ENCODE measurements around the gene POLR2F.

Gene POLR2F

DNA sequence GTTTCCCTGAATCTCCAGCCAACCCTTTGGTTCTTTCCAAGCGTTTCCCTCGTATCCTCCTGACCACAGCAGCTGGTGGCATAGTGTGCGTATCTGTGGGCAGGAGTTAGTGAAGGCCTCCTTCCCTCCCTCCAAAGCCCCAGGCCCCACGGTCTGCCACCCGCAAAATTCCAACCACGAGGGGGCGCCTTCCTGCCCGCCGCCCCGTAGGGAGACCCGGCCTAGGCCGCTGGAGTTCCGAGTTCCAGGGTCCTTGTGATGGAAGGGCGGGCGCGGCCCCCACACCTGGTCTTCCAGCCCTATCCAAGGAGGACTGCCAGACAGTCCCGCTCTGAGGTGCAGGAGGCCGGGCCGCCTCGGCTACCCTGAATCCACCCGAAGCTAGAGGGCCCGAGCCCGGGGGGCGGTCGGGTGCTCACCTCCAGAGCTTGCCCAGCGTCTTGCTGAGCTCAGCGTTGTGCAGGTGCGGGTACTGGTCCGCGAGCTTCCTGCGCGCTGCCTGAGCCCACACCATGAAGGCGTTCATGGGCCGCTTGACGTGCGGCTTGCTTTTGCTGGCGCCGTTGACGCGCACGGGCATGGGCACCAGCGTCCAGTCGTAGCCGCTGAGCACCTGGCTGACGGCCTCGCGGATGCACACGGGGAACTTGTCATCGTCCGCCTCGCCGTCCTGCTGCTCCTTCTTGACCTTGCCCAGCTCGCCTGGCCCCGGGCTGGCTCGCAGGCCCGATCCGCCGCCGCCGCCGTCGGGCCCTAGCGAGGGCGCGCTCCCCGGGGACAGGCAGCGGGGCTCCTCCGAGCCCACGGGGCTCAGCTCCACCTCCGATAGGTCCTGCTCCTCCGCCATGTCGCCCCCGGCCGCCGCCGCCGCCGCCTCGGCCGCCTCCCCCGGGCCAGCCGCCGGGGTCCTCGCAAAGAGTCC lies 29.7 kb downstream of the POLR2F start:
- Histone ChIP-seq H2AFZ (ENCODE audit: low read depth, low read length) (no peak overlapping the region), H3K27me3 (ENCODE audit: low read depth, low read length) (no peaks in the 10 kb centered on the region), H3K9me3 (ENCODE audit: insufficient read depth, low read length) (no peaks in the 10 kb centered on the region), H4K20me1 (ENCODE audit: insufficient read depth, low read length) (no peaks in the 10 kb centered on the region), H3K4me3 (ENCODE audit: low read length) (no peak overlapping the region), H3K9ac (ENCODE audit: low read length) (no peak overlapping the region), H3K4me1 (ENCODE audit: low read length) (no peaks in the 10 kb centered on the region), H3K36me3 (replicated peaks; ENCODE audit: low read depth, low read length) (no peaks in the 10 kb centered on the region), H3K4me2 (ENCODE audit: low read length) (no peak overlapping the region), H3K27ac (ENCODE audit: low read length) (no peak overlapping the region), H3K79me2 (ENCODE audit: low read length) (no peaks in the 10 kb centered on the region)
- TF ChIP-seq, protein P1, sequence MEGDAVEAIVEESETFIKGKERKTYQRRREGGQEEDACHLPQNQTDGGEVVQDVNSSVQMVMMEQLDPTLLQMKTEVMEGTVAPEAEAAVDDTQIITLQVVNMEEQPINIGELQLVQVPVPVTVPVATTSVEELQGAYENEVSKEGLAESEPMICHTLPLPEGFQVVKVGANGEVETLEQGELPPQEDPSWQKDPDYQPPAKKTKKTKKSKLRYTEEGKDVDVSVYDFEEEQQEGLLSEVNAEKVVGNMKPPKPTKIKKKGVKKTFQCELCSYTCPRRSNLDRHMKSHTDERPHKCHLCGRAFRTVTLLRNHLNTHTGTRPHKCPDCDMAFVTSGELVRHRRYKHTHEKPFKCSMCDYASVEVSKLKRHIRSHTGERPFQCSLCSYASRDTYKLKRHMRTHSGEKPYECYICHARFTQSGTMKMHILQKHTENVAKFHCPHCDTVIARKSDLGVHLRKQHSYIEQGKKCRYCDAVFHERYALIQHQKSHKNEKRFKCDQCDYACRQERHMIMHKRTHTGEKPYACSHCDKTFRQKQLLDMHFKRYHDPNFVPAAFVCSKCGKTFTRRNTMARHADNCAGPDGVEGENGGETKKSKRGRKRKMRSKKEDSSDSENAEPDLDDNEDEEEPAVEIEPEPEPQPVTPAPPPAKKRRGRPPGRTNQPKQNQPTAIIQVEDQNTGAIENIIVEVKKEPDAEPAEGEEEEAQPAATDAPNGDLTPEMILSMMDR (IDR thresholded peaks at IDR 0.05; ENCODE audit: low read depth, low read length): no peak
- no peak for TF ChIP-seq EZH2phosphoT487 (IDR thresholded peaks at IDR 0.05; ENCODE audit: low read depth)

DNA sequence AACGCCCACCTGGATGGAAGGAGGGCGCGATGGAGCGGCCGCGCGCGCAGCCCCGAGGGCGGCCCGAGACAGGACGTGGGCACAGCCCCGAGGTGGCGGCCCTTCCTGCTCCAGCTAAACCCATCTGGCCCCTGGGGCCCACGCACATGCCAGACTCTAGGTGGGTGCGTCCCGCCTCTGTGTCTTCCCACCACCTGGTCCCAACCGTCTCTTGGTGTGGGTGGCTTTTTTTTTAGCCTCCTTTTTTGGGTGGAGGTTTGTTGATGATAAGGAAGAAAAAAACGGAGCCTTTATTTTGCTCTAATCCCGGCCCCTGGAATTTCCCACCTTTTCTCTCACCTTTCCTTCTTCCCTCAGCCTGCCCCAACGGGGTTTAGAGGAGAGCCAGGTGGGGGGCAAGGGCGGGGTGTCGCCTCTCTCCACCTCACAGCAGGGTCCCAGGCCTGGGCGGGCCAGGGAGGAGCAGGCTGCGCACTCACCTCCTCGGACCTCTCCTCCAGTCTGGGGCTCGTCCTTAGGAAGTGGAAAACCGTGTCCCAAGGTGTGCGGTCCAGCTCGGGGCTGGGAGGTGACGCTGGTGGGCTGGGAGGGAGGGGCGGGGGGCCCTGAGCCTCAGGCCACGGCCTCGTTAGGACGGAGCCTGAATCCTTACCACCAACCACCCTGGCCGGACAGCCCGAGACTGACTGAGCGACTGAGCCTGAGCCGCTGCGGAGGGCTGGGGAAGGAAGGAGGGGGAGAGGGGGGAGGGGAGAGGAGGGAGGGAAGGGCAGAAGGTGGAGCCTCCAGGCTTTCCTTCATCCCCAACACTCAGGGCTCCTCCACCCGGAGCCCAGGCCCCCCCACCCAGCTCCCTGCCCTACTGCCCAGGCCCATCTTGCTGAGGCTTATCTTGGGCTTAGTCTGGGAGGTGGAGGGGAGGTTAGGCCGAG lies 30.6 kb downstream of the POLR2F start, which contains the start of gene SOX10:
SOX10 (minus strand) TSS at position 696 of the 932 bp plus-strand sequence. CDS start 771 bp downstream, outside the sequence.
- H3K36me3 ChIP-seq (replicated peaks; ENCODE audit: low read depth, low read length): no peaks in the 10 kb centered on the region
- no peaks in the 10 kb centered on the region for H4K20me1 ChIP-seq (ENCODE audit: insufficient read depth, low read length)
- no peak for TF ChIP-seq EZH2phosphoT487 (IDR thresholded peaks at IDR 0.05; ENCODE audit: low read depth)
- TF ChIP-seq, protein P1 (IDR thresholded peaks at IDR 0.05; ENCODE audit: low read depth, low read length): no peak
- no peak within 1 kb of the TSS for H3K4me3 ChIP-seq (ENCODE audit: low read length)
- H3K4me1 ChIP-seq (ENCODE audit: low read length): no peaks in the 10 kb centered on the region
- no peak within 1 kb of the TSS for H3K9ac ChIP-seq (ENCODE audit: low read length)
- H2AFZ ChIP-seq (ENCODE audit: low read depth, low read length): no peak within 1 kb of the TSS
- H3K4me2 ChIP-seq (ENCODE audit: low read length): no peak within 1 kb of the TSS
- no peaks in the 10 kb centered on the region for H3K79me2 ChIP-seq (ENCODE audit: low read length)
- H3K27me3 ChIP-seq (ENCODE audit: low read depth, low read length): no peaks in the 10 kb centered on the region
- no peak within 1 kb of the TSS for H3K27ac ChIP-seq (ENCODE audit: low read length)
- H3K9me3 ChIP-seq (ENCODE audit: insufficient read depth, low read length): no peaks in the 10 kb centered on the region

DNA sequence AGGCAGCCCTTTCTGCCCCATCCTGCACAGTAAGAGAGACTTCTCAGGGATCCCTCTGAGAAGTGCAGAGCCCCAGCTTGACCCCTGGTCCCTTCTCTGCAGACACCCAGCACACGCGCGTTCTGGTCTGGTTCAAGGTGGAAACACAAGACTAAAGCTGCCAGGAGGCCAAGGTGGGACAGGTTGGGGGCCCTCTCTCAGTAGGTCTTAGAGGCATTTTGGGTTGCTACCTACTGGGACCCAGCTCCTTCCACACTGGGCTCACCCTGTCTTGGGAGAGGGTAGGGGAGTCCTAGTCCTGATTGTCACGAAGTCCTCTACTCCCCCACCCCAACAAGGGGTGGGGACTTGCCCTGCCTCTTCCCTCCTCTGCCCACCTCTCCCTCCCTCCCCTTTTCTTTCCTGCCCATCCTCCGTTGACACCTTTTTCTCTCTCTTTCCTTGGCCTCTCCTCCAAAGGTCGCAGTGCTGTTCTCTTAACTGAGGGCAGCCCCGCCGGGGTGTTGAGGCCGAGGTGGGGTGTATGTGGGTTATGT lies 31.6 kb downstream of the POLR2F start:
- Histone ChIP-seq H4K20me1 (ENCODE audit: insufficient read depth, low read length) (no peaks in the 10 kb centered on the region), H2AFZ (ENCODE audit: low read depth, low read length) (no peak overlapping the region), H3K79me2 (ENCODE audit: low read length) (no peaks in the 10 kb centered on the region), H3K4me2 (ENCODE audit: low read length) (no peak overlapping the region), H3K36me3 (replicated peaks; ENCODE audit: low read depth, low read length) (no peaks in the 10 kb centered on the region), H3K9ac (ENCODE audit: low read length) (no peak overlapping the region), H3K9me3 (ENCODE audit: insufficient read depth, low read length) (no peaks in the 10 kb centered on the region), H3K27me3 (ENCODE audit: low read depth, low read length) (no peaks in the 10 kb centered on the region), H3K4me3 (ENCODE audit: low read length) (no peak overlapping the region), H3K27ac (ENCODE audit: low read length) (no peak overlapping the region), H3K4me1 (ENCODE audit: low read length) (no peaks in the 10 kb centered on the region)
- TF ChIP-seq, protein P1 (IDR thresholded peaks at IDR 0.05; ENCODE audit: low read depth, low read length): no peak
- TF ChIP-seq EZH2phosphoT487 (IDR thresholded peaks at IDR 0.05; ENCODE audit: low read depth): no peak
